ENCODE data around the gene NATD1.
A peak's percentile ranks its signal among the peaks of the same experiment; 100 is the strongest.

The NATD1 gene

GRCh38 chr17:21252796-21253645 is at the start of gene NATD1:
TSS of gene NATD1 (minus strand) at chr17:21253410. CDS start at chr17:21253264, 146 bp downstream.
- DNase-seq = peak; percentile 24

GRCh38 chr17:21301593-21302550 is 48.7 kb upstream of the NATD1 start:
- DNase-seq = peak; percentile 72

GRCh38 chr17:21300601-21301571 is 47.7 kb upstream of the NATD1 start:
- DNase-seq = no peak

DNA sequence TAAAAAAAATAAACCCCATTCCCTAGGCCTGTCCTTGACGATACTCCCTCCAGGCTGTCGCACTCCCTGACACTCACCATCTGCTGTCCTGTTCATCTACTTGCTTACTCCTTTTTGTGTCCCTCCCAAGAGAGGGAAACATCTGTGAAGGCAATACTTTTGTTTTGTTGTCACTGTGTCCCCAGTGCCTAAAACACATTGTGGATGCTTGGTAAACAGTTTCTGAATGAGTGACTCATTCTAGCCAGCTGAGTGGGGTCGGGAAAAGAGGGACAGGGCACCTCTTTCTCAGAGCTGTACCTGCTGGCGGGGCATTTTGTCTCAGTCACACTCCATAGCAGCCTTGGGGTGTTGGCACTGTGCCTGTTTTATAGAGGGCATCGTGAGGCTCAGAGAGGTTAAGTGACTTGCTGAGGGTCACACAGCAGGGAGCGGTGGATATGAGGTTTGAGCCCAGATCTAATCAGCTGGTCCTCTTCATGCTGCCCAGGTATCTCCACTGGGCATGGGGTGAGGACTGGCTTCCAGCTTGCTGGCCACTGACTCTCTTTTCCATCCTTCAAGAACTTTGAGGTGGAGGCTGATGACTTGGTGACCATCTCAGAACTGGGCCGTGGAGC is 46.9 kb upstream of the NATD1 start:
- peak; percentile 40 for DNase-seq

DNA sequence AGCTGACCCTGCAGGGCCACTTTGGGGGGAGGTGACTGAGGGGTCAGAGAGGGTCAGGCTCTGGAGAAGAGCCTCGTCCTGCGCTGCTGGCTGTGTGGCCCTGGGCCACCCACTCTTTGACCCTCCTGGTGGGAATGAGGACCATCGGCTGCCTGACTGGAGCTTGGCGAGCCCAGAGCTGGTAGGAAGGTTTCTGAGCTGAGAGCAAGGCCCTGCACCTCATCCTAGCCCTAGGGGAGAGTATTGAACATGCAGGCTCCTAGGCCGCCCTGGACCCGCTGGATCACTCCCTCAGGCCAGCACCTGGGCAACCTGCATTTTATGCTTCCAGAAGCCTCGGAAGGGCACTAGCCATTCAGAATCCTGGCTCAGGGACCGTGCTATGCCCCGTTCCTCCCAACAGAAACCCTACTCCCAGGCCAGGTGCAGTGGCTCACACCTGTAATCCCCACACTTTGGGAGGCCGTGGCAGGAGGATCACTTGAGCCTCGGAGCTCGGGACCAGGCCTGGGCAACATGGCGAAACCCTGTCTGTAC is 45.8 kb upstream of the NATD1 start:
- DNase-seq = no peak

DNA sequence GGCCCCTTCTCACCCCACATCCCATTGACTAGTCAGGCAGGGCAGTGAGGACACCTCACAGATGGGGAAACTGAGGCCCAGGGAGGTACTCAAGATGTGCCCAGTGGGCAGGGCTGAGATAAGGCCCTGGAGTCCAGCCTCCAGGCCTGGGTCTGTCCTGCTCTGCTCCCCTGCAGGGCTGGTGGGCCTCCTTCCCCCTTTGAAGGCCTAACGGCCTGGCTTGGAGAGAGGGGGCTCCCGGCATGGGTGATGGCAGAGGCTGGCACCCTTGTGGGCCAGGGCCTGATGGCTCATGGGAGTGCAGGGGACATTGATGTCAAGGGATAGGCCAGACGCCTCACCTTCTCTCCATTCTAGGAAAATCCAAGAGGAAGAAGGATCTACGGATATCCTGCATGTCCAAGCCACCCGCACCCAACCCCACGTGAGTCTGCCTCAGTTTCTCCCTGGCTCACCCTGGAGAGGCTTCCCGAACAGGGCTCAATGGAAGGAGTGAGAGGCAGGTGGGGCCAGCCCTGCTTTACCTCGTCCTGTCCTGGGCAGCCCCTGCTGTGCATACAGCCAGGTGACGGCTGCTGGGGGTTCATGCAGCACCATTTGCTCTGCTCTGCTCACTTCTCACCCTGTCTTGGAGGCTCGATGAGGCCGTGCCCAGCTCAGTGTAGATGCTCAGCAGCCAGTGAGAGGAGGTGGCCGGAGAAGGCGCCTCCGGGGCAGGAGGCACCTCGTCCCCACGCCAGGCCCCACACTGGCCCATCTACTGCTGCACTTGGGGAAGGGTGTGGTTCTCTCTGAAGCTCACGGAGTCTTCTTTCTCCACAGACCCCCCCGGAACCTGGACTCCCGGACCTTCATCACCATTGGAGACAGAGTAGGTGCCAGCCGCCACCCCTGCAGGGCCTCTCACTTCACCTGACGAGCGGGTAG is 45.1 kb upstream of the NATD1 start:
- no peak for DNase-seq

DNA sequence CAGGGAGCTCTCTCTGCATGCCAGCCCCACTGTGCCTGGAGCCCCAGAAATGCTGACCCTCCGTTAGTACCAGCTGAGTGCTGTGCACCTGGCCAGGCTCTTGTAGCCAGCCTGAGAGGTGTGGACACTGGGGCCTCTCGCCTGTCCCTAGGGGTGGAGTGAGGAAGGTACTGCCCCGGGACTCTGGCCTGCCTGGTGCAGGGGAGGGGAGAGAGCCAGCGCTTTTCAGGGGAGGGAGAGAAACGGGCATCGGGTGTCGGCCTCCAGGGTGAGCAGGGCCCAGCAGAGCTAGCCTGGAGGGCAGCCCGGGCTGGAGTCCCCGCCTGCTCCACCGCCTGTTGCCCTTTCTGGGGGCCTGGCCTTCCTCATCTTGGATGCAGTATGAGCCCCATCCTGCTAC is 44.4 kb upstream of the NATD1 start:
- no peak for DNase-seq

DNA sequence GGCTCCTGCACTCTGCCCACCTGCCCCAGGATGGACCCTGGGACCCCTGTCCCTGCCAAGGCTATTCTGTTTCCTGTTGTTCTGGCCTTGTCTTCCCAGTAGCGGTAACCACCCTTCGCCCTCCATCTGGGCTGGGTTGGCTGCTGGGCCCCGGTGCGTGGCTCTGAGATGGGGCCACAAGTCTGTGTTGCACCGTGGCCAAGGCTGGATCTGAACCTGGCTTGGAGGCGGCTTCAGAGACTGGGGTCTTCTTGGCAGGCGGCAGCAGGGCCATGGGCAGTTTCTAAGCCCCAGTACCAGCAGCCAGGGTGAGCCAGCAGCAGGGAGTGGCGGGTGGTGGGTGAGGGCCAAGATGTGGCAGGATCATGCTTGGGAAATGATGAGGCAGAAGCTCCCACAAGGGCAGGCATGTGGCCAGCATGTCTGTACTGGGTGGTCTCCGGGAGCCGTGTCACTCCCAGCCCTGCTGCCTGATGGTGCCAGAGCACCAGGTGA is 43.9 kb upstream of the NATD1 start:
- DNase-seq = no peak

DNA sequence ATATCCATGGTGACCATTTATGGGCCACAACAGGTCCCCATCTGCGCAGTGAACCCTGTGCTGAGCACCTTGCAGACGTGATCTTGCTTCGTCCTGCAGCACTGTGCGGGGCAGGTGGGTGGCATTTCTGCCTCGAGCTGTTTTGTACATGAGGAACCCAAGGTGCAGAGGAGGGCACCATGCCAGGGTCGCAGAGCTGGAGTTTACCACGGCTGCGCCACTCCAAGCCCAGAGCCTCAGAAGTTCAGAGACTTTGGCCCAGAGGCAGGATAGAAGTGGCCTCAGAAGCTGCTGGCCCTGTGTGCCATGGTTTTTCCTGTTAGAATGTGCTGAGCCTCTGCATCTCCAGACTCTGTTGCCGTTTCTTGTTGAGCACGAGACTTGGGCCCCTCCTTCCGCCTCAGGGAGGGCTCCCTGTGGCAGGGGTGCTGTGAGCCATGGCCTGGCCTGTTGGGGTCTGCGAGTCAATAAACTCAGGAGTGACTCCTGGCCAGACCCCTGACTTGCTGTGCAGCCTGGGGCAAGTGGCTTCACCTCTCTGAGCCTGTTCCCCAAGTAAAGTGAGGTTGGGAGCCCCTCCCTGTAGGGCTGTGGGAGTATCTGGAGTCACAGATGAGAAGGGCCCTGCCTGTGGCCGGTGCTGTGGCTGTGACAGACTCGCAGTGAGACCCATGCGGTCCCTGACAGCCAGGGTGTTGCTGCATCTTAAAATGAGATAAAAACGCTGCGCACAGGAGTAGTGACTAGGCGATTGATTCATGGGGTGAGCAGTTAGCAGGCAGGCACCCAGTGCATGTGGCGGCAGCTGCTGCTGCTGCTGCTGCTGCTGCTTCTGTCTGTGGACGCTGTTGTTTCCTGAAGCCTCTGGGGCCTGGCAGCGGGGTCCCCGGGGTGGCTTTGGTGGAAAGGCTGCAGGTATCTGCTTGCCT is 43.2 kb upstream of the NATD1 start:
- DNase-seq = no peak

GRCh38 chr17:21295036-21295952 is 42.1 kb upstream of the NATD1 start:
- DNase-seq = no peak

GRCh38 chr17:21294321-21295035 is 41.3 kb upstream of the NATD1 start:
- no peak for DNase-seq

DNA sequence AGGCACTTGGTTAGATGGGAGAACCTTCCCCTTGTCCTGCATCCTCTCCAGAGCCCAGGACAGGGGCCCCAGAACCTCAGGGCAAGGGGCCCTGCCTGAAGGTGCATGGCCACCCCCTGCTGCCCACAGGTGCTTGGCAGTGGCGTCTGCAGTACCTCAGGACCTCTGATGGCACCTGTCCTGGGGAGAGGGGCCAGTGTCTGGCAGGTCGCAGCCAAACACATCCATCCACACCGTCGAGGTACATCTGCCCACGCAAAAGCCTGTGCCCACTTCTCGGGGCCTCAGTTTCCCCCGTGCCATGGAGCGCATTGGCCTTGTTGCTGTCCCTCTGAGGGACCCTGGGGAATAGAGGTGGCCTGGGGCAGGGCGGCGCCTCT is 40.6 kb upstream of the NATD1 start:
- no peak for DNase-seq

GRCh38 chr17:21292867-21293830 is 39.9 kb upstream of the NATD1 start:
- DNase-seq = no peak

GRCh38 chr17:21291862-21292261 is 38.7 kb upstream of the NATD1 start:
- DNase-seq = no peak

DNA sequence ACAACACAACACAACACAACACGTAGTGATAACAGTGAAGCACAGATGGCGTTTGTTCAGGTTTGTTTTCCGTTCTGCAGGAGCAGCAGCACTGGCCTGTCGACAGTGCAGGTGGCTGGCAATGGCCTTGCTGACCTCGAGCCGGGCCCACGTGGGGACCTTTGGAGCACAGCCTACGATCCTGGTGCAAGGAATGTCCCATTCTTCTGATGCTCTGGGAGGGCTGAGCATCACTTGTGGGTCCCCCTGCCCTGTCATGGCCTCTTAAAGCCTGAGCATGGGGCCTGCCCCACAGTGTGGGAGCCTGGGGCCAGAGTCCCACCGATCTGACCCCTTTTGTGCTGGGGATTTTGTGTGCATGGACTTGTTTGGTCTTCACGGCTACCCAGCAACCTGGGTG is 38.1 kb upstream of the NATD1 start:
- DNase-seq = no peak

GRCh38 chr17:21289902-21290571 is 36.8 kb upstream of the NATD1 start:
- DNase-seq = no peak

All from NCI-H524 treated with DMSO at 0.1 percent for 48 hours (cell line).